ENCODE data around the gene TREML1. TPM values are rescaled to one million over a fixed set of nuclear protein-coding genes. Genes with fewer than 3 reads are reported as not detected.

Gene TREML1
- total RNA-seq, 4 donors from 2014 or later, result not detected

DNA sequence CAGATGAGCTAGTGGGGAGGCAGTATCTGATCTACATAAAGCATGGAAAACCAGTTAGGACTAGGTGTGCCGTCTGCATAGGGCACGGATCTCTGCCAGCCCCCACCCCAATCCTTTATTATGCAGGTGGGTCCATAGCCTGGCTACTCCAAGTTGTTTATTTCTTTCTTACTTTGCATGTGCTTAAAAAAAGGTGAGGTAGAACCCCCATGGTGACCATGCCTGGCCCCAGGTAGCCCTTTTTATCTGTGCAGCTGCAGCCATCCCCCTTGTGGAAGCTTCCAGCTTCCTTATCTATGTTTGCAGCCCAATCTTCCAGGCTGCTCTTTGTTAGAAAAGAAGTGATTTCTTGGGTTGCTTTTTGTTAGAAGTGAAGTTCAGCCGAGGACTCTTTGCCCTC lies 17.8 kb upstream of the TREML1 start:
- Histone ChIP-seq H3K4me3 (replicated peaks in 1 of 3) (no peak overlapping the region), H3K4me1 (no peaks in the 10 kb centered on the region), H3K27ac (no peak overlapping the region), H3K36me3 (no peaks in the 10 kb centered on the region), H3K27me3 (no peaks in the 10 kb centered on the region), H3K9me3 (no peaks in the 10 kb centered on the region)
- DNase-seq, result no peak
- WGBS, 2 donors, result 36 to 46% methylated on average over 3 of the region's 3 CpGs
- intact Hi-C loops (cut with DNase I), result no loop called here
- TF ChIP-seq POLR2A (IDR thresholded peaks at IDR 0.05), result no peak
- TF ChIP-seq, protein P1, sequence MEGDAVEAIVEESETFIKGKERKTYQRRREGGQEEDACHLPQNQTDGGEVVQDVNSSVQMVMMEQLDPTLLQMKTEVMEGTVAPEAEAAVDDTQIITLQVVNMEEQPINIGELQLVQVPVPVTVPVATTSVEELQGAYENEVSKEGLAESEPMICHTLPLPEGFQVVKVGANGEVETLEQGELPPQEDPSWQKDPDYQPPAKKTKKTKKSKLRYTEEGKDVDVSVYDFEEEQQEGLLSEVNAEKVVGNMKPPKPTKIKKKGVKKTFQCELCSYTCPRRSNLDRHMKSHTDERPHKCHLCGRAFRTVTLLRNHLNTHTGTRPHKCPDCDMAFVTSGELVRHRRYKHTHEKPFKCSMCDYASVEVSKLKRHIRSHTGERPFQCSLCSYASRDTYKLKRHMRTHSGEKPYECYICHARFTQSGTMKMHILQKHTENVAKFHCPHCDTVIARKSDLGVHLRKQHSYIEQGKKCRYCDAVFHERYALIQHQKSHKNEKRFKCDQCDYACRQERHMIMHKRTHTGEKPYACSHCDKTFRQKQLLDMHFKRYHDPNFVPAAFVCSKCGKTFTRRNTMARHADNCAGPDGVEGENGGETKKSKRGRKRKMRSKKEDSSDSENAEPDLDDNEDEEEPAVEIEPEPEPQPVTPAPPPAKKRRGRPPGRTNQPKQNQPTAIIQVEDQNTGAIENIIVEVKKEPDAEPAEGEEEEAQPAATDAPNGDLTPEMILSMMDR (IDR thresholded peaks at IDR 0.05), result no peak

DNA sequence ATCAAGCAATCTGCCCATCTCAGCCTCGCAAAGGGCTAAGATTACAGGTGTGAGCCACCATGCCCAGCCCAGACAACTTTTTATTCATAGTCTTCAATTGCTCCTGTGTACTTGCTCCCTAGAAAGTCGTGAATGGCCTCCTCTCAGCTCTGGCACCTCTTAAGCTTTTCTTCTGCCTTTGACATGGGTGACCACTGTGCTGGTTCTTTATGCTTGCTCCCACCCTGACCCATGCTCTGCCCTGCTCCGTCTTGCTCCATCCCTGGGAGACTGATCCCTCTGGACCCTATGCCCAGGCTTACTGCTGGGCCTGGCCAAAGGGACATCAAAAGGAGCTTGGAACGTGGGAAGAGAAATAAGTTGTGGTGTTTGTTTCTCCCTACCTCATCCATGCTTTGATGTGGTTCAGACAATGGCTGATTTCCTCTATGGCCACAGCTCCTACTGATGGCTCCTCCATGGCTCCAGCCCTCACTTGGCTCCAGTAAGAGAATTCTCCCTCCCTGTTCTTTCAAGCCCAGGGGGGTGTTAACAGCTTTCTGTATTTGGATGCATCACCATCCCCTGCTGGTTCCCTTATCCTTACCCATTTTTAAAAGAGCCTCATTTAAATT lies 16.5 kb upstream of the TREML1 start:
- TF ChIP-seq POLR2A (IDR thresholded peaks at IDR 0.05), result no peak
- TF ChIP-seq, protein P1 (IDR thresholded peaks at IDR 0.05), result no peak
- 67 to 80% methylated on average over 4 of the region's 4 CpGs for WGBS, 2 donors
- intact Hi-C loops (cut with DNase I), result no loop called here
- Histone ChIP-seq H3K4me3 (replicated peaks in 1 of 3) (no peak overlapping the region), H3K27ac (no peak overlapping the region), H3K4me1 (no peaks in the 10 kb centered on the region), H3K9me3 (no peaks in the 10 kb centered on the region), H3K27me3 (no peaks in the 10 kb centered on the region), H3K36me3 (no peaks in the 10 kb centered on the region)
- DNase-seq, result no peak

DNA sequence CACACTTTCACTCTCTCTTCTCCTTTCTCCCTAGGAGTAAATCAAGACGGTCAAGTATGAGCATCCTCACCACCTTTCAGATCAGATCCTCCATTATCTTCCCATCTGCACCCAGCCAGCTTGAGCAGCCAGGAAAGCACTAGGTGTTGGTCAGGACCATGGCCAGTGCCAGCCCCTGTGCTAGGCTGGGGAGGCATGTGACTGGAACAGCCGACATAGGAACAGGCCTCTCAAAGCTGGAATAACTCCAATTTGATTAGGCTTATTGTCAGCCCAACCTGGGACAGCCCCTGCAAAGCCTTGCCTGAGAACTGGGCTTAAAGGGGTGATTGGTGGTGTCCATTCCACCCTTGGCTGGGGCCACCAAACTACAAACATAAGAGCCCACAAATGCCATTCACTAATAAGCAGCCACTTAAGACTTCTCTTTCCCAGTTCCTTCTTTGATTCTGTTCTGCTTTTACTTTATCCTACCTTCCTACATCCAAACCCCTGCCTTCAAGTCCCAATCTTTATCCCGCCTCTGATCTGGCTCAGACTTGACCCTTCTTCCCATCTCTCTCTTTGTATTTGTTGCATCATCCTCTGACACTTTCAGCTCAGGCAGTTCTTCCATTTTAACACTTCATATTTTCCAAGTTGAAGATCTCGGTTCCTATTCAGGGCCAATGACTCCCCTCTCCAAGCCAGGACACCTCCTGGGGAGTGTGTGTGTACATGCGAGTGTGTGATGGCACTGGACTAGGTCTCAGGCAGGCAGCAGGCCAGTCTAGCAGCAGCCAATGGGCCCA lies 13.2 kb upstream of the TREML1 start:
- WGBS, 2 donors, result 65 to 69% methylated on average over 5 of the region's 5 CpGs
- H3K9me3 ChIP-seq, result no peaks in the 10 kb centered on the region
- intact Hi-C loops (cut with DNase I), result no loop called here

DNA sequence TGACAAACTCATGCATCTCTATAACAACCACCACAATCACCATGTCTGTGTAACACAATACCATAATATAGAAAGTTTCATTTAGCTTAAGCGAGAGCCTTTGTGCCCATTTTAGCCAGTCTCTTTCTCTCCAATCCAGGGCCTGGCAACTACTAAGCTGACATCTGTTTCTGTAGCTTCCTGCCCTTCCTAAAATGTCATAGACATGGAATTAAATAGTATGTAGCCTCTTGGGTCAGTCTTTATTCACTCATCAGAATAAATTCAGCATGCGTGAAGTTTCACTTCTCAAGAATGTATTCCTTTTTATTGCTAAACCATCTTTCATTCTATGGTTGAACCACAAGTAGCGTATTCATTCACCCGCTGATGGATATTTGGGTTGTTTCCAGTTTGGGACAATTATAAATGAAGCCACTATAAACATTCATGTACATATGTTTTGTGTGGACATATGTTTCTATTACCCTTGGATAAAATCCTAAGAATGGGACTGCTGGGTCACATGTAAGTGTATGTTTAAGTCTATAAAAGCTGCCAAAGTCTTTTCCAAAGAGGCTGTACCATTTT lies 10.5 kb upstream of the TREML1 start:
- intact Hi-C loops (cut with DNase I), result no loop called here

More for the DNA sequence above, 13.2 kb upstream of the TREML1 start:
- peak in 1 of 2 donors; percentile 14 for DNase-seq
- TF ChIP-seq, protein P1 (IDR thresholded peaks at IDR 0.05), result no peak
- TF ChIP-seq POLR2A (IDR thresholded peaks at IDR 0.05), result no peak
- no peaks in the 10 kb centered on the region for H3K27me3 ChIP-seq
- H3K36me3 ChIP-seq, result no peaks in the 10 kb centered on the region
- no peak overlapping the region for H3K4me3 ChIP-seq (replicated peaks in 1 of 3)
- H3K4me1 ChIP-seq, result no peaks in the 10 kb centered on the region
- no peak overlapping the region for H3K27ac ChIP-seq

More for the DNA sequence above, 10.5 kb upstream of the TREML1 start:
- Histone ChIP-seq H3K27me3 (no peaks in the 10 kb centered on the region), H3K4me1 (no peaks in the 10 kb centered on the region), H3K36me3 (no peaks in the 10 kb centered on the region), H3K4me3 (replicated peaks in 1 of 3) (no peak overlapping the region), H3K9me3 (no peaks in the 10 kb centered on the region), H3K27ac (no peak overlapping the region)
- WGBS, 2 donors, result 93% methylated on average over 4 of the region's 4 CpGs
- TF ChIP-seq, protein P1 (IDR thresholded peaks at IDR 0.05), result no peak
- TF ChIP-seq POLR2A (IDR thresholded peaks at IDR 0.05), result no peak
- DNase-seq, result no peak
